OCI-LY1 (cell line): ENCODE measurements around the gene AHSP.

Experiments used
- EZH2 ChIP-seq: fragments of 200-600 bp; sonication (generic), shearing (Covaris generic); IDR thresholded peaks from 2 replicates; pipeline ENCODE4 v1.8.0; 2017; ENCODE audit warnings: borderline replicate concordance, mixed run types, mild to moderate bottlenecking, antibody characterized with exemption, low read length, moderate library complexity, mixed read lengths
- TF ChIP-seq, protein P1 (sequence below): fragments of 200-600 bp; sonication (generic), shearing (Covaris generic); IDR thresholded peaks from 2 replicates; pipeline ENCODE4 v1.5.1; 2017; ENCODE audit warnings: mild to moderate bottlenecking, antibody characterized with exemption, low read length, moderate library complexity, mixed read lengths

DNA sequence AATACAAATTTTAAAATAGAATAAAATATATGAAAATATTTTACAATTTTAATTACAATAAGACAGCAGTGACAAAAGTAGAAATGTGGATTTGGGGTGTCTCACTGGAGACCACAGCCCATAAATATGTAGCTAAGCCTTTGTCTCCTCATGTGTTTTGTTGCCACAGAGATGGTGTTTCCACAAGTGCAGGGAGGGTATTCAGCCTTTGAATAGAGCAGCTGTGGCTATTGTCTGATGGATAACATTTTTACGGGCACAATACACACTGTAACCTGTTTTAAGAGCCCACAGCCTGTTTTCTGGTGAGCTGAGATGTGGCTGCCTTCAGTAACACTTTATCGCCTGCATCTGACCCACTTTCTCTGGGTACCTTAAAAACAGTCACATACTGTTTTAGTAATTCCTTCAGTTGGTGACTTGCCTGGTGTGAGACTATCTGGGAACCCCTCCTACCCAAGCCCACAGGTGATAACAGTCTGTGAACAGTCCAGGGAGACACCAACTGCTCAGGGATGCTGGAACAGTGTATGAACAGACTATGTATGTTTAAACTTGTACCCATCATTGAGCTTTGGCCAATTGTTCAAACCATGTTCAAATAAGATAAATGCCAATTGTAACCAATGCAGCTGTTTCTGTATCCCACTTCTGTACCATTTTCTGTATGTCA is 7.8 kb upstream of the AHSP start:
- TF ChIP-seq, protein P1, sequence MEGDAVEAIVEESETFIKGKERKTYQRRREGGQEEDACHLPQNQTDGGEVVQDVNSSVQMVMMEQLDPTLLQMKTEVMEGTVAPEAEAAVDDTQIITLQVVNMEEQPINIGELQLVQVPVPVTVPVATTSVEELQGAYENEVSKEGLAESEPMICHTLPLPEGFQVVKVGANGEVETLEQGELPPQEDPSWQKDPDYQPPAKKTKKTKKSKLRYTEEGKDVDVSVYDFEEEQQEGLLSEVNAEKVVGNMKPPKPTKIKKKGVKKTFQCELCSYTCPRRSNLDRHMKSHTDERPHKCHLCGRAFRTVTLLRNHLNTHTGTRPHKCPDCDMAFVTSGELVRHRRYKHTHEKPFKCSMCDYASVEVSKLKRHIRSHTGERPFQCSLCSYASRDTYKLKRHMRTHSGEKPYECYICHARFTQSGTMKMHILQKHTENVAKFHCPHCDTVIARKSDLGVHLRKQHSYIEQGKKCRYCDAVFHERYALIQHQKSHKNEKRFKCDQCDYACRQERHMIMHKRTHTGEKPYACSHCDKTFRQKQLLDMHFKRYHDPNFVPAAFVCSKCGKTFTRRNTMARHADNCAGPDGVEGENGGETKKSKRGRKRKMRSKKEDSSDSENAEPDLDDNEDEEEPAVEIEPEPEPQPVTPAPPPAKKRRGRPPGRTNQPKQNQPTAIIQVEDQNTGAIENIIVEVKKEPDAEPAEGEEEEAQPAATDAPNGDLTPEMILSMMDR = no peak
- no peak for TF ChIP-seq EZH2
